NK-92 (cell line): ENCODE data around the gene MYO7B.

ENCODE experiments used
- DNase-seq: peaks from one replicate; lab custom pipeline; 2025; ENCODE audit not compliant: unreplicated experiment; lab: John Stamatoyannopoulos, UW

MYO7B gene

DNA sequence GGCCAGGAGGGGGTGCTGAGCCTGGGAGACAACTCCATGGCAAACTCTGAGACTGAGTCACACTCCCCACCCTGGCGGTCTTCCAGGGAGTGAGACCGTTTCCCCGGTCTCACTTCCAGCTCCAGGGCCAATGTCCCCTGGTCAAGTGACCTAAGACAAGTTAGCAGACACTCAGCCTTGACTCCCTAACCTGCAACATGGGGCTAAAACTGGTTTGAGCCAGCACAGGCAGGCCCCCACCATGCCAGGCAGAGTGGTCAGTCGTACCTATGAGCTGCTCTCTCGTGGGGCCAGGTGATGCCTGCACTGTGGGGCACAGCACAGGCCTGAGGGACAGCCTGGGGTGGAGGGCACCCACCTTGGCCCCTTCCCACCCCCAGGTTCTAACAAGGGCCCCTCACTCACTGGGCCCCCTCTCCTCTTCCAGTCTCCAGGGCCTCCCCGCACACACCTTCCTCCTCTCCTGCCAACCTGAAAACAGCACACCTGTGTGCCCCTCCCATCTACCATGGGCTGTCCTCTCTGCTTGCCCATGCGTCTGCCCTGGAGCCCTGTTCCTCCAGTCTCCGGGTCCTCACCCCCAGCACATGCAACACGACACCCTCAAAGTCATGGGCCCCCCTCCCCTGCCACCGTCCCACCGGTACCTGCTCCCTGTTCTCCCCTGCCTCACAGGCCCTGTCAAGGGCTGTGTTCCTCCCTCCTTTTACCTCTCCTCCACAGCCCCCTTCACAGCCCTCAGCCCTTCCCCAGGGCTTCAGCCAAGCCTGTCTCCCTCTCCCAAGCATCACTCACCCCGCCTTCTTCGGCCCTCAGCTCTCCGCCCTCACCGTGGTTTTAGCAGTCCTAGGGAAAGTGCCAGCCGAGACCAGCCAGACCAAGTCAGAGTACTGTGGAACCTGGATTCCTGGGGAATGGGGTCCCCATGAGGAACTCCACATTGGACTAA is 112.0 kb downstream of the MYO7B start:
- DNase-seq: no peak

- no peak for DNase-seq
These were observed 112.8 kb downstream of the MYO7B start for GRCh38 chr2:127648321-127648720.

GRCh38 chr2:127649100-127649611 is 113.7 kb downstream of the MYO7B start:
- DNase-seq: no peak

GRCh38 chr2:127649684-127650040 is 114.2 kb downstream of the MYO7B start:
- DNase-seq: peak; percentile 13

GRCh38 chr2:127650041-127650784 is 114.7 kb downstream of the MYO7B start:
- DNase-seq: no peak

- no peak for DNase-seq
These were observed 115.4 kb downstream of the MYO7B start for GRCh38 chr2:127650785-127651380.

- no peak for DNase-seq
These were observed 115.9 kb downstream of the MYO7B start for GRCh38 chr2:127651381-127651809.

DNA sequence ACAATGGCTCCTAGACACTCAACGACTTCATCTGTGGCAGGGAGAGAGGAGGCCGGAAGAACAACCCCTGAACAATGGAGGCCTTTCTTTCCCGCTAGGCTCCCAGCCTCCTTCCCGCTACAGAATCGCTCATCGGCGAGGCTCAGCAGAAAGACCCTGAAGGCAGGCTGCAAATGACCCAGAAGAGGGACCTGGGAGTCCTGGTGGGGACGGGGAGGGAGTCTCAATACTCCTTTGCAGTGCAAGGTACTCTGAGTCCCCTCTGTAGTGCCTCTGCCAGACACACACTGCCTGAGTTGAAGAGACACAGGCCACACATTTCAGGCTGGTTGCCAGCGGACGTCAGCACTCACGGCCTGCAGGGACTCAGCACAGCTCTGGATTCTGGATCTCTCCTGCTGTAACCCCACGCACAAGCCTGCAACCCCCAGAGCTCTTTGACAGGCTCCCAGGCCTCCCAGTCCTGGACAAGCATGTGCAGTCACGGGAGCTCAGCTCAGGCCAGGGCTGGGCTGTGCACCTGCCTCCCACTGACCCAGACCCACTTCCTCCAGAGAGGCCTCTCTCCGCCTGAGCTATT is 116.6 kb downstream of the MYO7B start:
- DNase-seq: no peak

- no peak for DNase-seq
These were observed 117.4 kb downstream of the MYO7B start for GRCh38 chr2:127652786-127653357.

DNA sequence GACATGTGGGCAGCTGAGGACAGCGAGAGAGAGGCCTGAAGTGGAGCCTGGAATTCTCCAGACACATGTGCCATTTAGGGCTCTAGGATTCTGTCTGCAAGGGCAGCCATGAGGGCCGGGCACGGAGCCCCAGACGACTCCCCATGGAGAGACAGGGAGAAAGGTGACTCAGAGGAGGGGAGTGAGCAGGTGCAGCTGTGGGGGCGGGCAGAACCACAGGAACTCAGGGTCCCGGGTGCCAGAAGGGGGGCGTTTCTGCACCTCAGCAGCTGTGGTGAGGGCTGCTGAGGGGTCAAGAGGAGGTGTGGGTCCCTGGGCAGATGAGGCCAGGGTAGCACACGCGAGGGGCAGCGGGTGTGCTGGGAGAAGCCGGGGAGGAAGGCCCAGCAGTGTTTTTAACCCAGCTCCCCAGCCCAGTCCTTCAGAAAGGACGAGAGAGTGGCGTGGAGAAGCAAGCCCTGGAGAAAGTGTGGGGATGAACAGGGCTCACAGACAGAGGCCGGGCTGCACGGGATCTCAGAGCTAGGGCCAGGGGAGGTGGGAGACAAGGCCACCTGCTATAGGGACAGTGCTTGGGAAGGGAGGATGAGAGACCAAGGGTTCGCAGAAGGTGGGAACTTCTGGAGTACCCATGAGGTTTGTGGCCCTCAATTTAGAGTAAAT is 118.1 kb downstream of the MYO7B start:
- DNase-seq: no peak

- DNase-seq: no peak
These were observed 118.8 kb downstream of the MYO7B start for GRCh38 chr2:127654084-127654837.

- no peak for DNase-seq
These were observed 119.3 kb downstream of the MYO7B start for GRCh38 chr2:127654838-127655175.

GRCh38 chr2:127655209-127656073 is 120.0 kb downstream of the MYO7B start:
- DNase-seq: no peak

DNA sequence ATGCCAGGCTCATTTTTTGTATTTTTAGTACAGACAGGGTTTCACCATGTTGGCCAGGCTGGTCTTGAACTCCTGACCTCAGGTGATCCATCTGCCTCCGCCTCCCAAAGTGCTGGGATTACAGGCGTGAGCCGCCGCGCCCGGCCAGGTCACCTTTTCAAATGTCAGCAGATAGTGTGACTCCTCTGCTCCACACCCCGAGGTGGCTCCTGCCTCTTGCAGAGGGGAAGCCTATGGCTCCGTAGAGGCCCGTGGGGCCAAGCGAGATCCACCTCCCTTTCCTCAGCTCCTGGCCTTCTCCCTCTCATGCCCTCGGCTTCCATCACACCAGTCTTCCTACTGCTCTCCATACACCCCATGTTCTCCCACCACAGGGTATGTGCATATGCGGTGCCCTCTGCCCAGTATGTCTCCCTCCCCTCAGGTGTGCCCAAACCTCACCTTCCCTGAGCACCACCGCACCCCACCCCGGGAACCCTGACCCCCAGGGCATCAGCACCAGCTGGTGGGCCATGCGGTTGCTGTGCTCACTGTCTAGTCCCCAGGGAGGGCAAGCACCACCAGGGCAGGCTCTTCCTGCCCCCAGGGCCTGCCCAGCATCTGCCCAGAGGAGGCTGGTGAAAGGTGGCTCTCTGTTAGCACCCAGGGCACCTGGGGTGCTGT is 121.2 kb downstream of the MYO7B start:
- DNase-seq: no peak

GRCh38 chr2:127657232-127657595 is 121.7 kb downstream of the MYO7B start:
- DNase-seq: no peak

DNA sequence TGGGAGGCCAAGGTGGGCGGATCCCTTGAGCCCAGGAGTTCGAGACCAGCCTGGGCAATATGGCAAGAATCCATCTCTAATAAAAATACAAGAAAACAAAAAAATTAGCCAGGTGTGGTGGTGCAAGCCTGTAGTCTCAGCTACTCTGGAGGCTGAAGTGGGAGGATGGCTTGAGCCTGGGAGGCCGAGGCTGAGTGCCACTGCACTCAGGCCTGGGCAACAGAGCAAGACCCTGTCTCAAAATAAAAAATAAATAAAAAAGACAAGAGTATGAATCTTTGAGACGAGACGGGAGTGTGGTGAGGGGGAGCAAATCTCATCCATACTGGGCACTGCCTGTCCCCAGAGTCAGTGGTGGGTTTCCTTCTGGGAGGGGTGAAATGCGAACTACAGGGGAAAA is 122.7 kb downstream of the MYO7B start:
- DNase-seq: no peak

DNA sequence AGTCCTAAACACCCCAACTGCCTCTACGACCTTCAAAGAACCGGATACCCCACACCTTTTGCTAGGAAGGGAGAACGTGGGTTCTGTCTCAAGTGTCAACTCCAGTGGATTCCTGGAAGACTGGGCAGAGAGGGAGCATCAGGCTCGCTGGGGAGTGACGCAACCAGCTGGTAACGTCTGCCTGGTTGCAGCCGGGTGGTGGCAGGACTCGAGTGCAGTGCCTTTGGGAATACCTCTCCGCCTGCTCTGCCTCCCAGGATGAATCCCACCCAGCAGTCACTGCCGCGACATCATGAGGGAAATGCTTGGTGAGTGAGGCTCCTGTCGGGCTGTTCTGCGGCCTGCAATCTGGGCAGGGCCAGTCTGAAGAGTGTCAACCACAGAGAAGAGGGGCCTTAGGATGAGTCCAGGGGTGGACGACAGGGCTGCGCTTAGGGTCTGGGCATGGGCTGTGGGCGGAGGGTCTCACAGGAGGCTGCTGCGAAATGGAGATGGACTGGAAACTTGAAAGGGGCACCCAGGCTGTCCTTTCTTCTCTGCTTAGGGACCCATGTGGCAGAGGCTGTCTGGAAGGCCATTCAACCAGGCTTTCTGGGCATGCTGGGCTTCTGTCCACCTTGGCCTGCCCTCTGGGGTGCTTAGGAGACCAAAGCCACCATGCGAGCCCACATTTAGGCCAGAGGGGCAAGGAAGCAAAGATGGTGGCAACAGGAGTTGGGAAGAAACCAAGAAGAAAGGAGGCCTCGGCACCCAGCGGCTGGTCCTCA is 123.3 kb downstream of the MYO7B start:
- no peak for DNase-seq
